ENCODE results near the gene CCDC85A. TPM values are rescaled to one million over a fixed set of nuclear protein-coding genes. Genes with fewer than 3 reads are reported as not detected.

CCDC85A gene
- total RNA-seq, 2 donors from 2014 or later, result 0.18 to 0.86 TPM

GRCh38 chr2:56209701-56210100 is 25.9 kb downstream of the CCDC85A start:
- no peaks in the 10 kb centered on the region for H3K9me3 Mint-ChIP-seq
- 83 to 89% methylated on average over 1 of the region's 1 CpG for WGBS, 2 experiments (ENCODE audit: insufficient coverage in 1 of 2, insufficient read length in 1 of 2)

GRCh38 chr2:56210291-56210690 is 26.5 kb downstream of the CCDC85A start:
- Mint-ChIP-seq H3K36me3 (ENCODE audit: low read depth) (no peaks in the 10 kb centered on the region), H3K4me1 (no peaks in the 10 kb centered on the region), H3K4me3 (no peak overlapping the region), H3K27ac (no peak overlapping the region), H3K9me3 (no peaks in the 10 kb centered on the region), H3K27me3 (ENCODE audit: insufficient read depth) (peaks cover 31% of the 10 kb centered on the region)
- no peak for DNase-seq
- no peaks in the 10 kb centered on the region for H3K9me3 ChIP-seq (ENCODE audit: control insufficient read depth, low read length)
- peaks cover 26% of the 10 kb centered on the region for H3K27me3 ChIP-seq (ENCODE audit: control insufficient read depth, insufficient read depth, low read length, poor library complexity, severe bottlenecking)
- no peaks in the 10 kb centered on the region for H3K36me3 ChIP-seq (ENCODE audit: control insufficient read depth, insufficient read depth, low read length)
- H3K9ac ChIP-seq (ENCODE audit: extremely low read depth, low read length, poor library complexity, severe bottlenecking), result no peak overlapping the region
- H3K4me3 ChIP-seq (ENCODE audit: low read length), result no peak overlapping the region
- no peaks in the 10 kb centered on the region for H3K4me1 ChIP-seq (ENCODE audit: control insufficient read depth, insufficient read depth, low read length)
- H3K27ac ChIP-seq (ENCODE audit: low read depth, low read length), result no peak overlapping the region
- no peak for TF ChIP-seq CTCF (conservative IDR thresholded peaks at IDR 0.05)
- 87 to 100% methylated on average over 3 of the region's 3 CpGs for WGBS, 2 experiments (ENCODE audit: insufficient coverage in 1 of 2, insufficient read length in 1 of 2)

More at GRCh38 chr2:56209701-56210100, 25.9 kb downstream of the CCDC85A start:
- Mint-ChIP-seq H3K27ac (no peak overlapping the region), H3K36me3 (ENCODE audit: low read depth) (no peaks in the 10 kb centered on the region), H3K27me3 (ENCODE audit: insufficient read depth) (peaks cover 27% of the 10 kb centered on the region), H3K4me1 (no peaks in the 10 kb centered on the region), H3K4me3 (no peak overlapping the region)
- Histone ChIP-seq H3K4me1 (ENCODE audit: control insufficient read depth, insufficient read depth, low read length) (no peaks in the 10 kb centered on the region), H3K27ac (ENCODE audit: low read depth, low read length) (no peak overlapping the region), H3K9me3 (ENCODE audit: control insufficient read depth, low read length) (no peaks in the 10 kb centered on the region), H3K9ac (ENCODE audit: extremely low read depth, low read length, poor library complexity, severe bottlenecking) (no peak overlapping the region), H3K4me3 (ENCODE audit: low read length) (no peak overlapping the region), H3K36me3 (ENCODE audit: control insufficient read depth, insufficient read depth, low read length) (no peaks in the 10 kb centered on the region), H3K27me3 (ENCODE audit: control insufficient read depth, insufficient read depth, low read length, poor library complexity, severe bottlenecking) (peaks cover 25% of the 10 kb centered on the region)
- no peak for TF ChIP-seq CTCF (conservative IDR thresholded peaks at IDR 0.05)
- no peak for DNase-seq

- Histone ChIP-seq H3K9me3 (ENCODE audit: control insufficient read depth, low read length) (no peaks in the 10 kb centered on the region), H3K4me1 (ENCODE audit: control insufficient read depth, insufficient read depth, low read length) (no peaks in the 10 kb centered on the region), H3K4me3 (ENCODE audit: low read length) (no peak overlapping the region), H3K9ac (ENCODE audit: extremely low read depth, low read length, poor library complexity, severe bottlenecking) (no peak overlapping the region), H3K27ac (ENCODE audit: low read depth, low read length) (no peak overlapping the region), H3K27me3 (ENCODE audit: control insufficient read depth, insufficient read depth, low read length, poor library complexity, severe bottlenecking) (peaks cover 26% of the 10 kb centered on the region), H3K36me3 (ENCODE audit: control insufficient read depth, insufficient read depth, low read length) (no peaks in the 10 kb centered on the region)
- Mint-ChIP-seq H3K36me3 (ENCODE audit: low read depth) (no peaks in the 10 kb centered on the region), H3K4me1 (no peaks in the 10 kb centered on the region), H3K27me3 (ENCODE audit: insufficient read depth) (peaks cover 29% of the 10 kb centered on the region), H3K4me3 (no peak overlapping the region), H3K27ac (no peak overlapping the region), H3K9me3 (no peaks in the 10 kb centered on the region)
- no peak for DNase-seq
- TF ChIP-seq CTCF (conservative IDR thresholded peaks at IDR 0.05), result no peak
Observed at GRCh38 chr2:56211048-56211447, 27.3 kb downstream of the CCDC85A start.

Measured in endodermal cell (in vitro differentiated cells).